DOHH2 (cell line): ENCODE measurements around the gene HDAC6.

Experiments used
- H3F3A ChIP-seq: fragments of 200-600 bp; sonication (generic), shearing (Covaris generic); 2 replicates; pipeline ENCODE4 v1.6.0; 2016; ENCODE audit warnings: antibody characterized with exemption, mild to moderate bottlenecking; ENCODE audit not compliant: control insufficient read depth, insufficient read depth
- H3K27ac ChIP-seq: fragments of 200-600 bp; sonication (generic); 2 replicates; pipeline ENCODE4 v1.5.1; 2014; ENCODE audit warnings: low read depth, mild to moderate bottlenecking, low read length, moderate library complexity
- H3K27me3 ChIP-seq: fragments of 200-600 bp; sonication (generic); 2 replicates; pipeline ENCODE4 v1.6.1; 2014; ENCODE audit warnings: mild to moderate bottlenecking, low read length, mixed read lengths; ENCODE audit not compliant: control insufficient read depth
- H3K36me3 ChIP-seq: fragments of 200-600 bp; sonication (generic); 2 replicates; pipeline ENCODE4 v1.6.1; 2014; ENCODE audit warnings: mild to moderate bottlenecking, low read length, moderate library complexity, mixed read lengths; ENCODE audit not compliant: control insufficient read depth
- H3K4me1 ChIP-seq: fragments of 200-600 bp; sonication (generic); 2 replicates; pipeline ENCODE4 v1.6.1; 2014; ENCODE audit warnings: mild to moderate bottlenecking, low read length, mixed read lengths; ENCODE audit not compliant: control insufficient read depth
- H3K4me2 ChIP-seq: fragments of 200-600 bp; sonication (generic); 2 replicates; pipeline ENCODE4 v1.6.0; 2014; ENCODE audit warnings: mild to moderate bottlenecking, low read length, moderate library complexity
- H3K4me3 ChIP-seq: fragments of 200-600 bp; sonication (generic); 2 replicates; pipeline ENCODE4 v1.5.1; 2014; ENCODE audit warnings: mild to moderate bottlenecking, low read length, mixed read lengths
- H3K79me2 ChIP-seq: fragments of 200-600 bp; sonication (generic); 2 replicates; pipeline ENCODE4 v1.6.1; 2014; ENCODE audit warnings: mild to moderate bottlenecking, low read length, mixed read lengths; ENCODE audit not compliant: control insufficient read depth
- H3K9me2 ChIP-seq: fragments of 200-600 bp; sonication (generic); replicated peaks from 2 replicates; pipeline ENCODE4 v1.6.1; 2014; ENCODE audit warnings: mild to moderate bottlenecking, low read length, mixed read lengths; ENCODE audit not compliant: control insufficient read depth
- H3K9me3 ChIP-seq: fragments of 200-600 bp; sonication (generic); 2 replicates; pipeline ENCODE4 v1.6.1; 2014; ENCODE audit warnings: antibody characterized with exemption, low read length, mixed read lengths; ENCODE audit not compliant: control insufficient read depth, insufficient read depth
- H4K20me1 ChIP-seq: fragments of 200-600 bp; sonication (generic); 2 replicates; pipeline ENCODE4 v1.6.0; 2014; ENCODE audit warnings: low read depth, mild to moderate bottlenecking, antibody characterized with exemption, low read length, moderate library complexity; ENCODE audit not compliant: control insufficient read depth, insufficient read depth
- EZH2phosphoT487 ChIP-seq: fragments of 200-600 bp; sonication (generic); IDR thresholded peaks from 2 replicates; pipeline ENCODE4 v1.6.1; 2017; ENCODE audit warnings: borderline replicate concordance, mild to moderate bottlenecking, antibody characterized with exemption, low read length, moderate library complexity, mixed read lengths
- TF ChIP-seq, protein P1 (sequence below): fragments of 200-600 bp; sonication (generic); IDR thresholded peaks from one replicate; pipeline ENCODE4 v1.5.1; 2014; ENCODE audit warnings: antibody characterized with exemption, mild to moderate bottlenecking, low read depth, low read length; ENCODE audit not compliant: poor library complexity, severe bottlenecking

HDAC6 gene

GRCh38 chrX:48790477-48790876 lies 11.4 kb upstream of the HDAC6 start:
- H4K20me1 ChIP-seq, result no peaks in the 10 kb centered on the region
- H3K9me2 ChIP-seq, result no peaks in the 10 kb centered on the region
- H3K79me2 ChIP-seq, result no peaks in the 10 kb centered on the region
- TF ChIP-seq, protein P1, sequence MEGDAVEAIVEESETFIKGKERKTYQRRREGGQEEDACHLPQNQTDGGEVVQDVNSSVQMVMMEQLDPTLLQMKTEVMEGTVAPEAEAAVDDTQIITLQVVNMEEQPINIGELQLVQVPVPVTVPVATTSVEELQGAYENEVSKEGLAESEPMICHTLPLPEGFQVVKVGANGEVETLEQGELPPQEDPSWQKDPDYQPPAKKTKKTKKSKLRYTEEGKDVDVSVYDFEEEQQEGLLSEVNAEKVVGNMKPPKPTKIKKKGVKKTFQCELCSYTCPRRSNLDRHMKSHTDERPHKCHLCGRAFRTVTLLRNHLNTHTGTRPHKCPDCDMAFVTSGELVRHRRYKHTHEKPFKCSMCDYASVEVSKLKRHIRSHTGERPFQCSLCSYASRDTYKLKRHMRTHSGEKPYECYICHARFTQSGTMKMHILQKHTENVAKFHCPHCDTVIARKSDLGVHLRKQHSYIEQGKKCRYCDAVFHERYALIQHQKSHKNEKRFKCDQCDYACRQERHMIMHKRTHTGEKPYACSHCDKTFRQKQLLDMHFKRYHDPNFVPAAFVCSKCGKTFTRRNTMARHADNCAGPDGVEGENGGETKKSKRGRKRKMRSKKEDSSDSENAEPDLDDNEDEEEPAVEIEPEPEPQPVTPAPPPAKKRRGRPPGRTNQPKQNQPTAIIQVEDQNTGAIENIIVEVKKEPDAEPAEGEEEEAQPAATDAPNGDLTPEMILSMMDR, result no peak
- TF ChIP-seq EZH2phosphoT487, result no peak
- H3K27ac ChIP-seq, result no peak overlapping the region
- H3K36me3 ChIP-seq, result no peaks in the 10 kb centered on the region
- no peak overlapping the region for H3K4me2 ChIP-seq
- H3F3A ChIP-seq, result no peaks in the 10 kb centered on the region
- H3K27me3 ChIP-seq, result no peaks in the 10 kb centered on the region
- no peak overlapping the region for H3K4me3 ChIP-seq
- H3K4me1 ChIP-seq, result no peaks in the 10 kb centered on the region
- H3K9me3 ChIP-seq, result no peaks in the 10 kb centered on the region

- no peaks in the 10 kb centered on the region for H3K36me3 ChIP-seq
- H3F3A ChIP-seq, result no peaks in the 10 kb centered on the region
- H3K4me1 ChIP-seq, result no peaks in the 10 kb centered on the region
- no peaks in the 10 kb centered on the region for H3K9me3 ChIP-seq
- TF ChIP-seq EZH2phosphoT487, result no peak
- TF ChIP-seq, protein P1, result no peak
- no peaks in the 10 kb centered on the region for H3K27me3 ChIP-seq
- no peak overlapping the region for H3K4me2 ChIP-seq
- no peaks in the 10 kb centered on the region for H3K79me2 ChIP-seq
- no peak overlapping the region for H3K4me3 ChIP-seq
- no peak overlapping the region for H3K27ac ChIP-seq
- no peaks in the 10 kb centered on the region for H3K9me2 ChIP-seq
- no peaks in the 10 kb centered on the region for H4K20me1 ChIP-seq
Measured at GRCh38 chrX:48791063-48791820, 10.6 kb upstream of the HDAC6 start.

DNA sequence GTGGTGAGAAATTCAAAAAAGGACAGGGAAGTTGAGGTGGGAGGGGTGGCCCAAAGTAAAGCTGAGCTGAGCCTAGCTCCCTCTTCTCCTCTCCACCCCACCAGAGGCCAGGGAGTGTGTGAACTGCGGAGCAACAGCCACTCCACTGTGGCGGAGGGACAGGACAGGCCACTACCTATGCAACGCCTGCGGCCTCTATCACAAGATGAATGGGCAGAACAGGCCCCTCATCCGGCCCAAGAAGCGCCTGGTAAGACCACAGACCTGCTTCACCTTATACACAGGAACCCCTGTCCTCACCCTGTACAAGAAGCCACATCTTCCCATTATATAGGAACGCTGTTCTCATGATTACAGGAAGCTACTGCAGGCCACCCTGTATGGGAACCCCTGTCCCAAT lies 9.6 kb upstream of the HDAC6 start:
- TF ChIP-seq, protein P1, result no peak
- no peak for TF ChIP-seq EZH2phosphoT487
- Histone ChIP-seq H3K4me2 (no peak overlapping the region), H3F3A (no peaks in the 10 kb centered on the region), H3K27me3 (no peaks in the 10 kb centered on the region), H4K20me1 (no peaks in the 10 kb centered on the region), H3K36me3 (no peaks in the 10 kb centered on the region), H3K4me3 (no peak overlapping the region), H3K4me1 (no peaks in the 10 kb centered on the region), H3K27ac (no peak overlapping the region), H3K9me2 (no peaks in the 10 kb centered on the region), H3K9me3 (no peaks in the 10 kb centered on the region), H3K79me2 (no peaks in the 10 kb centered on the region)

- H3K79me2 ChIP-seq, result no peaks in the 10 kb centered on the region
- no peaks in the 10 kb centered on the region for H3K9me3 ChIP-seq
- H3F3A ChIP-seq, result no peaks in the 10 kb centered on the region
- no peak overlapping the region for H3K27ac ChIP-seq
- H3K4me1 ChIP-seq, result no peaks in the 10 kb centered on the region
- no peaks in the 10 kb centered on the region for H3K36me3 ChIP-seq
- H3K4me2 ChIP-seq, result no peak overlapping the region
- TF ChIP-seq EZH2phosphoT487, result no peak
- TF ChIP-seq, protein P1, result no peak
- no peaks in the 10 kb centered on the region for H4K20me1 ChIP-seq
- H3K4me3 ChIP-seq, result no peak overlapping the region
- H3K27me3 ChIP-seq, result no peaks in the 10 kb centered on the region
- H3K9me2 ChIP-seq, result no peaks in the 10 kb centered on the region
Measured at GRCh38 chrX:48793935-48794334, 7.9 kb upstream of the HDAC6 start.
